Vagina (tissue), 2 donors: ENCODE measurements around the gene DGCR8. TPM values are rescaled to one million over a fixed set of nuclear protein-coding genes. Genes with fewer than 3 reads are reported as not detected.

Experiments
- DNase-seq, 2 donors: peaks; one replicate each; pipeline ENCODE4 v3.0.0-alpha.2; 2017; ENCODE audit errors: extremely low spot score in 2 of 2
- H3K27ac ChIP-seq: fragments of 200-600 bp; sonication (generic); one replicate; pipeline ENCODE4 v1.5.1; 2019
- H3K27me3 ChIP-seq: fragments of 200-600 bp; sonication (generic); one replicate; pipeline ENCODE4 v1.5.1; 2019
- H3K36me3 ChIP-seq, 2 donors: fragments of 200-600 bp; sonication (generic); one replicate each; pipeline ENCODE4 v1.5.1; 2017 to 2019
- H3K4me1 ChIP-seq: fragments of 200-600 bp; sonication (generic); one replicate; pipeline ENCODE4 v1.5.1; 2019
- H3K4me3 ChIP-seq, 2 donors: fragments of 200-600 bp; sonication (generic); 1 replicate in 1 of 2; 2 replicates in 1 of 2; pipeline ENCODE4 v1.5.1; 2016 to 2019
- H3K9me3 ChIP-seq: fragments of 200-600 bp; sonication (generic); one replicate; pipeline ENCODE4 v1.5.1; 2019
- POLR2A ChIP-seq, 2 donors: fragments of 450-650 bp; IDR thresholded peaks; one replicate each; pipeline ENCODE4 v1.6.1; 2017; ENCODE audit warnings: antibody characterized with exemption in 2 of 2, mild to moderate bottlenecking in 2 of 2, moderate library complexity in 2 of 2
- POLR2AphosphoS5 ChIP-seq, 2 donors: sonication (generic); formaldehyde crosslinking; IDR thresholded peaks; one replicate each; pipeline ENCODE4 v1.9.0; 2017; ENCODE audit warnings: antibody characterized with exemption in 2 of 2, mild to moderate bottlenecking in 2 of 2, low read depth in 1 of 2; ENCODE audit not compliant: insufficient read depth in 1 of 2
- intact Hi-C: fragments of 100-400 bp; cut with DNase I; formaldehyde crosslinking; loops from one replicate; pipeline ENCODE4 v1.15.1; 2023
- microRNA counts, 2 donors: library from miRNA; unstranded; fragments of <30 nt; microRNA quantifications; one replicate each; lab custom pipeline; 2016 to 2017
- microRNA-seq: library from miRNA; unstranded; fragments of <30 nt; microRNA quantifications from one replicate; pipeline ENCODE4, GENCODE V29; 2017; ENCODE audit warnings: borderline number of aligned reads, borderline replicate concordance
- small RNA-seq: library from RNA; depleted of rRNA; stranded (forward); fragments of <200 nt; gene quantifications from one replicate; pipeline ENCODE3, GENCODE V24; 2016
- total RNA-seq: library from RNA; depleted of rRNA; stranded (reverse); fragments of >200 nt; gene quantifications from one replicate; pipeline ENCODE4 v1.2.3, GENCODE V29; 2016
- TF ChIP-seq, protein P1 (sequence below), 3 experiments: fragments of 450-650 bp in 2 of 3; fragments of 200-600 bp in 1 of 3; sonication (generic) in 1 of 3; IDR thresholded peaks; one replicate each; pipeline ENCODE4 v1.5.1; 2017 to 2019; ENCODE audit warnings: antibody characterized with exemption in 3 of 3, mild to moderate bottlenecking in 2 of 3, moderate library complexity in 2 of 3

DGCR8 gene
- total RNA-seq, 1 donor from 2014 or later = 27.3 TPM

DNA sequence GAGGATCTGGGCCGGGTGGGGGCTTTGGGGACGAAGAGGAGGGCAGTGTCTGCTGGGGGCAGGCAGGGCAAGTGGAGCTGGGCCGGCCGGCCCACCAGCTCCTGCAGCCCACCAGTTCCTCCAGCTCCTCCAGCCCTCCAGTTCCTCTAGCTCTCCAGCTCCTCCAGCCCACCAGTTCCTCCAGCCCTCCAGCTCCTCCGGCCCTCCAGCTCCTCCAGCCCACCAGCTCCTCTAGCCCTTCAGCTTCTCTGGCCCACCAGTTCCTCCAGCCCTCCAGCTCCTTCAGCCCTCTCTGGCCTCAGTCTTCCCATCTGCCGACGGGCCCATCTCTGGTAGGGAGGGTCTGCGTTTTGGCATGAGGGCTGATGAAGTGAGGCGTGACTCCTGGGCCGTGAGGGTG, 80.0 kb downstream of the DGCR8 start:
- Histone ChIP-seq H3K27ac (no peak overlapping the region), H3K9me3 (no peaks in the 10 kb centered on the region), H3K4me3 (no peak overlapping the region), H3K36me3 (no peaks in the 10 kb centered on the region), H3K4me1 (no peaks in the 10 kb centered on the region), H3K27me3 (no peaks in the 10 kb centered on the region)
- TF ChIP-seq, protein P1, sequence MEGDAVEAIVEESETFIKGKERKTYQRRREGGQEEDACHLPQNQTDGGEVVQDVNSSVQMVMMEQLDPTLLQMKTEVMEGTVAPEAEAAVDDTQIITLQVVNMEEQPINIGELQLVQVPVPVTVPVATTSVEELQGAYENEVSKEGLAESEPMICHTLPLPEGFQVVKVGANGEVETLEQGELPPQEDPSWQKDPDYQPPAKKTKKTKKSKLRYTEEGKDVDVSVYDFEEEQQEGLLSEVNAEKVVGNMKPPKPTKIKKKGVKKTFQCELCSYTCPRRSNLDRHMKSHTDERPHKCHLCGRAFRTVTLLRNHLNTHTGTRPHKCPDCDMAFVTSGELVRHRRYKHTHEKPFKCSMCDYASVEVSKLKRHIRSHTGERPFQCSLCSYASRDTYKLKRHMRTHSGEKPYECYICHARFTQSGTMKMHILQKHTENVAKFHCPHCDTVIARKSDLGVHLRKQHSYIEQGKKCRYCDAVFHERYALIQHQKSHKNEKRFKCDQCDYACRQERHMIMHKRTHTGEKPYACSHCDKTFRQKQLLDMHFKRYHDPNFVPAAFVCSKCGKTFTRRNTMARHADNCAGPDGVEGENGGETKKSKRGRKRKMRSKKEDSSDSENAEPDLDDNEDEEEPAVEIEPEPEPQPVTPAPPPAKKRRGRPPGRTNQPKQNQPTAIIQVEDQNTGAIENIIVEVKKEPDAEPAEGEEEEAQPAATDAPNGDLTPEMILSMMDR (IDR thresholded peaks at IDR 0.05) = no peak
- no peak for TF ChIP-seq POLR2AphosphoS5 (IDR thresholded peaks at IDR 0.05; ENCODE audit: insufficient read depth in 1 of 2, low read depth in 1 of 2)
- TF ChIP-seq POLR2A (IDR thresholded peaks at IDR 0.05) = no peak
- DNase-seq = no peak
- intact Hi-C loops = no loop called here

MicroRNAs within 50 kb of the gene (microRNA counts, 767-probe panel; counts per million panel counts)
- microRNA hsa-miR-1306-3p (lab: Ali Mortazavi, UCI) = 238 to 261 counts per million in 2 donors
- microRNA hsa-miR-185-5p (lab: Ali Mortazavi, UCI) = 3,186 to 3,691 counts per million in 2 donors

Small RNAs within 50 kb of the gene (microRNA-seq; reads per million reads assigned to microRNA genes)
- gene MIR185 = 422 reads per million, percentile 69 among the genes with 10 or more reads in this experiment
- gene MIR6816 = not detected

Small RNAs within 50 kb of the gene (small RNA-seq; reads per million reads assigned to genes)
- gene MIR185 (0.52 reads per million), gene MIR6816 (not detected), gene RF00017 (not detected), gene RF00599 (not detected)

Other genes with a start within 250 kb of the DGCR8 start
- gene GNB1L, start 225.4 kb upstream of the DGCR8 start, total RNA-seq = 14.0 TPM
- 21.4 TPM for gene RTL10, start 225.4 kb upstream of the DGCR8 start, total RNA-seq
- gene COMT, start 138.5 kb upstream of the DGCR8 start, total RNA-seq = 240 TPM
- 13.5 TPM for gene TXNRD2, start 138.4 kb upstream of the DGCR8 start, total RNA-seq
- 10.8 TPM for gene ARVCF, start 63.4 kb upstream of the DGCR8 start, total RNA-seq
- 21.4 TPM for gene TANGO2, start 59.1 kb upstream of the DGCR8 start, total RNA-seq
- 177 TPM for gene RANBP1, start 35.9 kb downstream of the DGCR8 start, total RNA-seq
- gene TRMT2A, start 37.0 kb downstream of the DGCR8 start, total RNA-seq = 66.5 TPM
- 22.6 TPM for gene ZDHHC8, start 51.6 kb downstream of the DGCR8 start, total RNA-seq
- gene CCDC188, start 70.8 kb downstream of the DGCR8 start, total RNA-seq = not detected
- gene RTN4R, start 188.1 kb downstream of the DGCR8 start, total RNA-seq = 4.2 TPM
- gene DGCR6L, start 239.8 kb downstream of the DGCR8 start, total RNA-seq = 39.8 TPM